Esophagus muscularis mucosa (tissue), 4 donors: ENCODE measurements around the gene MSH3.

Source experiments
- EP300 ChIP-seq: sonication (generic); formaldehyde crosslinking; IDR thresholded peaks from one replicate; pipeline ENCODE4 v1.6.1; 2017; ENCODE audit warnings: antibody characterized with exemption
- POLR2A ChIP-seq: fragments of 450-650 bp; IDR thresholded peaks from one replicate; pipeline ENCODE4 v1.6.1; 2017; ENCODE audit warnings: antibody characterized with exemption, moderate library complexity, mild to moderate bottlenecking, low read depth
- POLR2AphosphoS5 ChIP-seq, 2 donors: sonication (generic); formaldehyde crosslinking; IDR thresholded peaks; one replicate each; pipeline ENCODE4 v1.6.1; 2017; ENCODE audit warnings: antibody characterized with exemption in 2 of 2
- TF ChIP-seq, protein P1 (sequence below), 3 experiments: fragments of 200-600 bp in 2 of 3; fragments of 450-650 bp in 1 of 3; sonication (generic) in 2 of 3; IDR thresholded peaks; one replicate each; pipeline ENCODE4 v1.5.1; 2017 to 2019; ENCODE audit warnings: antibody characterized with exemption in 3 of 3, mild to moderate bottlenecking in 2 of 3, moderate library complexity in 1 of 3

DNA sequence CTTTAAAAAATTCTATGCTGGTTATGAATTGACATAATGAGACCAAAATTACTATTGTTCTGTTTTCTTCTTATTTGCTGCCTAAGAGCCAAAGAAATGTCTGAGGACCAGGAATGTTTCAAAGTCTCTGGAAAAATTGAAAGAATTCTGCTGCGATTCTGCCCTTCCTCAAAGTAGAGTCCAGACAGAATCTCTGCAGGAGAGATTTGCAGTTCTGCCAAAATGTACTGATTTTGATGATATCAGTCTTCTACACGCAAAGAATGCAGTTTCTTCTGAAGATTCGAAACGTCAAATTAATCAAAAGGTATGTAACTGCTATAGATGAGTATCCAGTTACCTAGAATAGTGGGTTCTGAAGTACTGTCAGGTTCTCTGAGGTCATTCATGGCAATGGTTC lies 10.6 kb downstream of the MSH3 start:
- TF ChIP-seq, protein P1, sequence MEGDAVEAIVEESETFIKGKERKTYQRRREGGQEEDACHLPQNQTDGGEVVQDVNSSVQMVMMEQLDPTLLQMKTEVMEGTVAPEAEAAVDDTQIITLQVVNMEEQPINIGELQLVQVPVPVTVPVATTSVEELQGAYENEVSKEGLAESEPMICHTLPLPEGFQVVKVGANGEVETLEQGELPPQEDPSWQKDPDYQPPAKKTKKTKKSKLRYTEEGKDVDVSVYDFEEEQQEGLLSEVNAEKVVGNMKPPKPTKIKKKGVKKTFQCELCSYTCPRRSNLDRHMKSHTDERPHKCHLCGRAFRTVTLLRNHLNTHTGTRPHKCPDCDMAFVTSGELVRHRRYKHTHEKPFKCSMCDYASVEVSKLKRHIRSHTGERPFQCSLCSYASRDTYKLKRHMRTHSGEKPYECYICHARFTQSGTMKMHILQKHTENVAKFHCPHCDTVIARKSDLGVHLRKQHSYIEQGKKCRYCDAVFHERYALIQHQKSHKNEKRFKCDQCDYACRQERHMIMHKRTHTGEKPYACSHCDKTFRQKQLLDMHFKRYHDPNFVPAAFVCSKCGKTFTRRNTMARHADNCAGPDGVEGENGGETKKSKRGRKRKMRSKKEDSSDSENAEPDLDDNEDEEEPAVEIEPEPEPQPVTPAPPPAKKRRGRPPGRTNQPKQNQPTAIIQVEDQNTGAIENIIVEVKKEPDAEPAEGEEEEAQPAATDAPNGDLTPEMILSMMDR (IDR thresholded peaks at IDR 0.05), result no peak
- TF ChIP-seq EP300, result no peak
- no peak for TF ChIP-seq POLR2A
- no peak for TF ChIP-seq POLR2AphosphoS5 (IDR thresholded peaks at IDR 0.05)
